Left lung (tissue), 10 donors: Measurements from ENCODE around the gene SLC2A8. TPM values are rescaled to one million over a fixed set of nuclear protein-coding genes. Genes with fewer than 3 reads are reported as not detected.

ENCODE experiments used
- ATAC-seq: fragments of 200-7000 bp; cut with Tn5 transposase; one replicate; pipeline ENCODE4 v1.9.1; 2020; ENCODE audit warnings: moderate library complexity
- DNase-seq, 4 donors: peaks; one replicate each; pipeline ENCODE4 v3.0.0-alpha.2; 2013 to 2020
- H3K27ac ChIP-seq, 2 donors: fragments of 200-600 bp; sonication (generic) in 1 of 2; one replicate each; pipeline versions ENCODE4 v1.5.0 to v1.8.0; 2020 to 2021
- H3K27me3 ChIP-seq, 2 donors: fragments of 200-600 bp; sonication (generic) in 1 of 2; one replicate each; pipeline versions ENCODE4 v1.5.0 to v1.8.0; 2020 to 2021
- H3K36me3 ChIP-seq, 2 donors: fragments of 200-600 bp; sonication (generic) in 1 of 2; one replicate each; pipeline versions ENCODE4 v1.5.0 to v1.8.0; 2020 to 2021
- H3K4me1 ChIP-seq, 2 donors: fragments of 200-600 bp; one replicate each; pipeline ENCODE4 v1.8.0; 2021
- H3K4me3 ChIP-seq, 2 donors: fragments of 200-600 bp; sonication (generic) in 1 of 2; one replicate each; pipeline versions ENCODE4 v1.5.0 to v1.8.0; 2020 to 2021; ENCODE audit warnings: mild to moderate bottlenecking in 1 of 2
- H3K9me3 ChIP-seq, 2 donors: fragments of 200-600 bp; sonication (generic) in 1 of 2; one replicate each; pipeline versions ENCODE4 v1.5.0 to v1.8.0; 2020 to 2021
- CTCF ChIP-seq, 2 donors: fragments of 200-600 bp; sonication (generic) in 1 of 2; IDR thresholded peaks; one replicate each; pipeline versions ENCODE4 v1.5.0 to v1.8.0; 2021; ENCODE audit warnings: antibody characterized with exemption in 2 of 2
- intact Hi-C, 2 donors: fragments of 100-400 bp; cut with DNase I; formaldehyde crosslinking; loops; one replicate each; pipeline versions ENCODE4 v1.11.2 to v1.14.2; 2022
- polyA plus RNA-seq, 6 donors: library from polyadenylated mRNA; unstranded; fragments of 120-200 nt; gene quantifications; one replicate each; pipeline ENCODE4 v1.2.1, GENCODE V29; 2013; ENCODE audit not compliant: insufficient read length in 6 of 6
- total RNA-seq, 2 donors: library from RNA; stranded (reverse); fragmentation: NEBNext Ultra II Directional; extraction: Animal tissue kit (Norgen Biotek cat#: 25700); gene quantifications; one replicate each; pipeline ENCODE4 v1.2.1, GENCODE V29; 2021
- donor health status: DM: no; HTN: yes; CAD: no.
- donor health status: DM: no; HTN: no; CAD: no.

SLC2A8 gene
- total and polyA plus RNA-seq, 8 donors = 18.6 to 24.2 (median 21.6) TPM

GRCh38 chr9:127380479-127380878 is 16.5 kb upstream of the SLC2A8 start:
- no peak overlapping the region for H3K27ac ChIP-seq
- no peak for TF ChIP-seq CTCF (IDR thresholded peaks at IDR 0.05)
- peaks cover 0 to 6% of the 10 kb centered on the region in 2 donors for H3K9me3 ChIP-seq
- H3K36me3 ChIP-seq = no peaks in the 10 kb centered on the region
- no peak for DNase-seq
- intact Hi-C loops = no loop called here
- H3K27me3 ChIP-seq = no peaks in the 10 kb centered on the region
- no peak for ATAC-seq
- H3K4me1 ChIP-seq = no peaks in the 10 kb centered on the region
- no peak overlapping the region for H3K4me3 ChIP-seq

- DNase-seq (no peak), ATAC-seq (no peak)
- Histone ChIP-seq H3K36me3 (no peaks in the 10 kb centered on the region), H3K27ac (no peak overlapping the region), H3K4me3 (no peak overlapping the region), H3K27me3 (no peaks in the 10 kb centered on the region), H3K4me1 (no peaks in the 10 kb centered on the region), H3K9me3 (peaks cover 0 to 6% of the 10 kb centered on the region in 2 donors)
- intact Hi-C loops = no loop called here
- no peak for TF ChIP-seq CTCF (IDR thresholded peaks at IDR 0.05)
Measured at GRCh38 chr9:127382541-127382940, 14.4 kb upstream of the SLC2A8 start.

GRCh38 chr9:127384016-127384730 is 12.8 kb upstream of the SLC2A8 start:
- H3K27ac ChIP-seq = no peak overlapping the region
- no peaks in the 10 kb centered on the region for H3K27me3 ChIP-seq
- TF ChIP-seq CTCF (IDR thresholded peaks at IDR 0.05) = no peak
- H3K4me1 ChIP-seq = peaks cover 4 to 14% of the 10 kb centered on the region in 2 donors
- intact Hi-C loops = no loop called here
- no peaks in the 10 kb centered on the region for H3K36me3 ChIP-seq
- no peak overlapping the region for H3K4me3 ChIP-seq
- H3K9me3 ChIP-seq = peaks cover 0 to 1% of the 10 kb centered on the region in 2 donors
- DNase-seq (no peak), ATAC-seq (no peak)

GRCh38 chr9:127384901-127385300 is 12.1 kb upstream of the SLC2A8 start:
- peaks cover 4 to 15% of the 10 kb centered on the region in 2 donors for H3K4me1 ChIP-seq
- intact Hi-C loops = no loop called here
- H3K27ac ChIP-seq = no peak overlapping the region
- no peaks in the 10 kb centered on the region for H3K9me3 ChIP-seq
- TF ChIP-seq CTCF (IDR thresholded peaks at IDR 0.05) = no peak
- DNase-seq = no peak
- no peaks in the 10 kb centered on the region for H3K27me3 ChIP-seq
- ATAC-seq = no peak
- no peaks in the 10 kb centered on the region for H3K36me3 ChIP-seq
- H3K4me3 ChIP-seq = no peak overlapping the region

- H3K4me3 ChIP-seq = no peak overlapping the region
- TF ChIP-seq CTCF (IDR thresholded peaks at IDR 0.05) = no peak
- H3K9me3 ChIP-seq = no peaks in the 10 kb centered on the region
- no peaks in the 10 kb centered on the region for H3K36me3 ChIP-seq
- H3K27ac ChIP-seq = no peak overlapping the region
- H3K4me1 ChIP-seq = peaks cover 4 to 15% of the 10 kb centered on the region in 2 donors
- H3K27me3 ChIP-seq = no peaks in the 10 kb centered on the region
- ATAC-seq (no peak), DNase-seq (no peak)
- intact Hi-C loops = no loop called here
Measured at GRCh38 chr9:127386249-127386648, 10.7 kb upstream of the SLC2A8 start.
